ENCODE measurements around the gene EIF3F. TPM values are rescaled to one million over a fixed set of nuclear protein-coding genes. Genes with fewer than 3 reads are reported as not detected.

Gene EIF3F
- total and polyA plus RNA-seq, 9 of the 15 experiments (the other 6 are each of a cell fraction or from before 2014, with no cell fraction given), result 50.1 to 259 (median 135) TPM

DNA sequence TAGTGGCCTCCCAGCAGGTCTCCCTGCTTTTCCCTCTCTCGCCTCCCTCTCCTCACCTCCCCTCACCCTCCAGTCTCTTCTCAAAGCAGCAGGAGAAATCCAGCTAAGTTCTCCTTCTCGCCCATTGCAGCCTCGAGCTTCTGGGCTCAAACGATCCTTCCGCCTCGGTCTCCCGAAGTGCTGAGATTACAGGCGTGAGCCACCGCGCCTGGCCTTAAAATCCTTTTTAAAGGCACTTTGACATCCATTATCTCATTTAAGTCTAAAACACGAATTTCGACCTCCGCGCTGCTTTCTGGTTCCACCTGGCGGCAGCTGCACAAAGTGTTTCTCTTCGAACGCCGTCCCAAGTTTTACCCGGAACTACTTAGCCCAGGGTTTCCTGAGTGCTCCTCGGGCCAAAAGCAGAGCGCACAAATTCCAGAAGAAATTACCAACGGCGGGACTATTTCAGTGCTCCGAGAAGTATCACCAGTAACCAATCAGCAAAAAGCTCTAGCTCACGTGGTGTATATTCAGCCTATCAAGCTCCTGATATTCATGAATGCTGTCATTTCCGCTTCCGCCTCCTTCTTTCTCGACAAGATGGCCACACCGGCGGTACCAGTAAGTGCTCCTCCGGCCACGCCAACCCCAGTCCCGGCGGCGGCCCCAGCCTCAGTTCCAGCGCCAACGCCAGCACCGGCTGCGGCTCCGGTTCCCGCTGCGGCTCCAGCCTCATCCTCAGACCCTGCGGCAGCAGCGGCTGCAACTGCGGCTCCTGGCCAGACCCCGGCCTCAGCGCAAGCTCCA is at the start of gene EIF3F (continued):
- TF ChIP-seq, protein P1, sequence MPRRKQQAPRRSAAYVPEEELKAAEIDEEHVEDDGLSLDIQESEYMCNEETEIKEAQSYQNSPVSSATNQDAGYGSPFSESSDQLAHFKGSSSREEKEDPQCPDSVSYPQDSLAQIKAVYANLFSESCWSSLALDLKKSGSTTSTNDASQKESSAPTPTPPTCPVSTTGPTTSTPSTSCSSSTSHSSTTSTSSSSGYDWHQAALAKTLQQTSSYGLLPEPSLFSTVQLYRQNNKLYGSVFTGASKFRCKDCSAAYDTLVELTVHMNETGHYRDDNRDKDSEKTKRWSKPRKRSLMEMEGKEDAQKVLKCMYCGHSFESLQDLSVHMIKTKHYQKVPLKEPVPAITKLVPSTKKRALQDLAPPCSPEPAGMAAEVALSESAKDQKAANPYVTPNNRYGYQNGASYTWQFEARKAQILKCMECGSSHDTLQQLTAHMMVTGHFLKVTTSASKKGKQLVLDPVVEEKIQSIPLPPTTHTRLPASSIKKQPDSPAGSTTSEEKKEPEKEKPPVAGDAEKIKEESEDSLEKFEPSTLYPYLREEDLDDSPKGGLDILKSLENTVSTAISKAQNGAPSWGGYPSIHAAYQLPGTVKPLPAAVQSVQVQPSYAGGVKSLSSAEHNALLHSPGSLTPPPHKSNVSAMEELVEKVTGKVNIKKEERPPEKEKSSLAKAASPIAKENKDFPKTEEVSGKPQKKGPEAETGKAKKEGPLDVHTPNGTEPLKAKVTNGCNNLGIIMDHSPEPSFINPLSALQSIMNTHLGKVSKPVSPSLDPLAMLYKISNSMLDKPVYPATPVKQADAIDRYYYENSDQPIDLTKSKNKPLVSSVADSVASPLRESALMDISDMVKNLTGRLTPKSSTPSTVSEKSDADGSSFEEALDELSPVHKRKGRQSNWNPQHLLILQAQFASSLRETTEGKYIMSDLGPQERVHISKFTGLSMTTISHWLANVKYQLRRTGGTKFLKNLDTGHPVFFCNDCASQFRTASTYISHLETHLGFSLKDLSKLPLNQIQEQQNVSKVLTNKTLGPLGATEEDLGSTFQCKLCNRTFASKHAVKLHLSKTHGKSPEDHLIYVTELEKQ (CRISPR knock-in tag; IDR thresholded peaks at IDR 0.05), result no peak
- TF ChIP-seq RUNX1 (IDR thresholded peaks at IDR 0.05; ENCODE audit: low read depth) (no peak), NFE2L1 (tag; IDR thresholded peaks at IDR 0.05; ENCODE audit: borderline replicate concordance, low read depth) (no peak), KDM4B (IDR thresholded peaks at IDR 0.05; ENCODE audit: borderline replicate concordance in 2 of 2, low read depth in 1 of 2) (0 out of 4 replicates have a peak, but pooled peaks of 1 of the 2 experiments have one; percentile 64), FUS (optimal IDR thresholded peaks at IDR 0.05; ENCODE audit: low read depth, low read length) (no peak), TAF9B (IDR thresholded peaks at IDR 0.05; ENCODE audit: partially characterized antibody) (peak; percentile 65), TAL1 (IDR thresholded peaks at IDR 0.05) (no peak), TCF7L2 (IDR thresholded peaks at IDR 0.05; ENCODE audit: low read depth, low read length) (peak; percentile 74), TRIM28 (IDR thresholded peaks at IDR 0.05) (peak; percentile 77; the same call in 1 of the 2 replicates), ZNF316 (IDR thresholded peaks at IDR 0.05) (no peak), PHF20 (IDR thresholded peaks at IDR 0.05; ENCODE audit: partially characterized antibody) (peak; percentile 98), SRSF7 (optimal IDR thresholded peaks at IDR 0.05; ENCODE audit: low read depth, low read length) (no peak), ETV5 (CRISPR knock-in tag; IDR thresholded peaks at IDR 0.05; ENCODE audit: low read depth) (no peak), ZNF589 (CRISPR knock-in tag; IDR thresholded peaks at IDR 0.05; ENCODE audit: low read depth) (no peak), TARDBP (IDR thresholded peaks at IDR 0.05) (0 out of 2 replicates have a peak, but pooled peaks have one; percentile 21), MED1 (CRISPR knock-in tag; IDR thresholded peaks at IDR 0.05; ENCODE audit: borderline replicate concordance) (no peak), ZKSCAN1 (IDR thresholded peaks at IDR 0.05; ENCODE audit: low read depth, low read length) (no peak)
- TF ChIP-seq, protein P2, sequence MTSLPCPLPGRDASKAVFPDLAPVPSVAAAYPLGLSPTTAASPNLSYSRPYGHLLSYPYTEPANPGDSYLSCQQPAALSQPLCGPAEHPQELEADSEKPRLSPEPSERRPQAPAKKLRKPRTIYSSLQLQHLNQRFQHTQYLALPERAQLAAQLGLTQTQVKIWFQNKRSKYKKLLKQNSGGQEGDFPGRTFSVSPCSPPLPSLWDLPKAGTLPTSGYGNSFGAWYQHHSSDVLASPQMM (CRISPR knock-in tag; IDR thresholded peaks at IDR 0.05), result no peak
- TF ChIP-seq, protein P3, sequence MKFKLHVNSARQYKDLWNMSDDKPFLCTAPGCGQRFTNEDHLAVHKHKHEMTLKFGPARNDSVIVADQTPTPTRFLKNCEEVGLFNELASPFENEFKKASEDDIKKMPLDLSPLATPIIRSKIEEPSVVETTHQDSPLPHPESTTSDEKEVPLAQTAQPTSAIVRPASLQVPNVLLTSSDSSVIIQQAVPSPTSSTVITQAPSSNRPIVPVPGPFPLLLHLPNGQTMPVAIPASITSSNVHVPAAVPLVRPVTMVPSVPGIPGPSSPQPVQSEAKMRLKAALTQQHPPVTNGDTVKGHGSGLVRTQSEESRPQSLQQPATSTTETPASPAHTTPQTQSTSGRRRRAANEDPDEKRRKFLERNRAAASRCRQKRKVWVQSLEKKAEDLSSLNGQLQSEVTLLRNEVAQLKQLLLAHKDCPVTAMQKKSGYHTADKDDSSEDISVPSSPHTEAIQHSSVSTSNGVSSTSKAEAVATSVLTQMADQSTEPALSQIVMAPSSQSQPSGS (CRISPR knock-in tag; IDR thresholded peaks at IDR 0.05), result 0 out of 2 replicates have a peak, but pooled peaks have one; percentile 39
- TF ChIP-seq, protein P4, sequence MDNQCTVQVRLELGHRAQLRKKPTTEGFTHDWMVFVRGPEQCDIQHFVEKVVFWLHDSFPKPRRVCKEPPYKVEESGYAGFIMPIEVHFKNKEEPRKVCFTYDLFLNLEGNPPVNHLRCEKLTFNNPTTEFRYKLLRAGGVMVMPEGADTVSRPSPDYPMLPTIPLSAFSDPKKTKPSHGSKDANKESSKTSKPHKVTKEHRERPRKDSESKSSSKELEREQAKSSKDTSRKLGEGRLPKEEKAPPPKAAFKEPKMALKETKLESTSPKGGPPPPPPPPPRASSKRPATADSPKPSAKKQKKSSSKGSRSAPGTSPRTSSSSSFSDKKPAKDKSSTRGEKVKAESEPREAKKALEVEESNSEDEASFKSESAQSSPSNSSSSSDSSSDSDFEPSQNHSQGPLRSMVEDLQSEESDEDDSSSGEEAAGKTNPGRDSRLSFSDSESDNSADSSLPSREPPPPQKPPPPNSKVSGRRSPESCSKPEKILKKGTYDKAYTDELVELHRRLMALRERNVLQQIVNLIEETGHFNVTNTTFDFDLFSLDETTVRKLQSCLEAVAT (IDR thresholded peaks at IDR 0.05), result no peak
- TF ChIP-seq, protein P5, sequence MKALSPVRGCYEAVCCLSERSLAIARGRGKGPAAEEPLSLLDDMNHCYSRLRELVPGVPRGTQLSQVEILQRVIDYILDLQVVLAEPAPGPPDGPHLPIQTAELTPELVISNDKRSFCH (CRISPR knock-in tag; IDR thresholded peaks at IDR 0.05), result no peak
- TF ChIP-seq, protein P5 (tag; IDR thresholded peaks at IDR 0.05), result peak; percentile 46; the same call in 1 of the 2 replicates

All from K562 (cell line).